NCI-H2196 treated with DMSO at 0.1 percent for 48 hours (cell line): ENCODE data around the gene KCNH5.

ENCODE experiments used
- DNase-seq: peaks from one replicate; lab custom pipeline; 2025; ENCODE audit not compliant: unreplicated experiment; lab: John Stamatoyannopoulos, UW

The KCNH5 gene

DNA sequence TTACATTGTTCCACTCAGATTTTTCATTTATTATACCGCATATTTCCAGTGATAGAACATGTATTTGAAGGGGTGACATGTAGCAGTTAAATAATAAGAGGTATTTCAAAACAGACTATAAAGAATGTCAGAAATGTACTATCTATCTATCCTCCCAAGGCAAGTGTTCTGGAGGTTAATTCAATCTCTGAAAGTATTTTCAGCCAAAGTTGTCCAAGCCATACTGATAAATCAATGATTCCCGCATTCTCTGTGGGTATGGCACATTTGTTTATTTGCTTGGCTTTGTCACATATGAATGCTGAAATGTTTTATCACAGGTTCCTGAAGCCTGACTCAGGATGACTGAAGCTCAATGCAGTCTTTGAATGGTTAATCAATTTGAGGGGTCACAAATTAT, 35.8 kb downstream of the KCNH5 start:
- DNase-seq = no peak

GRCh38 chr14:63006531-63006930, 38.7 kb downstream of the KCNH5 start:
- no peak for DNase-seq

GRCh38 chr14:62994096-62994495, 51.2 kb downstream of the KCNH5 start:
- DNase-seq = no peak

DNA sequence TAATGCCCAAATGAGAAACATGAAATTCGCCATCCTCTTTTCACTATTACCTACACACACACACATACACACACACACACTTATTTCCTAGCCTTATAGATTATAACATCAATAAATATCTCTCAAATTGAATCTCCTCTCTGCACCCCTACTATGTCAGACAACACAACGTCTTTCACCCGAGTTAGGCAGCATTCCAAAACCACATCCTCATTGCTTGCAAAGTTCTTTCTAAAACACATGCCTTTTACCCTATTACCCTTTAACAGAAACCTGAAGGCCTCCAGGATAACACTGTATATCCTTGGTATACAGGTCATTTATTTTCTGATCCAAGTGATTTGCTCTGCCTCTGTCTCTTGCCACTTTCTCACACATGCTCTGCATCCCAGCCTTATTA, 56.3 kb downstream of the KCNH5 start:
- no peak for DNase-seq

DNA sequence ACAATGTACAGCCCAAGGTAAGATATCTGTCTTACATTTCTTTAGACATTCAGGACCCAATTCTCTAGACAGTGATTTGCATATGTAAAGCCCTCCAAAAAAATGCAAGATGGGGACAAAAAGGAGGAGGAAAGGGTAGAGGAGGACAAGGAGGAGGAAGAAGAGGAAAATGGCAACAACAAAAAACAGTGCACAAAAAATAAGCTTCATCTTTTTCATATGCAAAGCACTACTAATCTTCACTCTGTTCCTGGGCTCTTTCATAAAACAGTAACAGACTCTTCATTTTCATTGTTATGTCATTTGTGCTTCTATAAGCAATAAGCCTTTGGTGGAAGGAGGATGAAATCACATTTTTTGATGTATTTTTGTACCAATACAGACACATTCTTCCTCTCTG, 61.4 kb downstream of the KCNH5 start:
- DNase-seq = no peak

- no peak for DNase-seq
Measured at GRCh38 chr14:62980693-62981092, 64.6 kb downstream of the KCNH5 start.

- no peak for DNase-seq
Measured at GRCh38 chr14:62957562-62957961, 87.7 kb downstream of the KCNH5 start.

GRCh38 chr14:62956413-62956812, 88.8 kb downstream of the KCNH5 start:
- no peak for DNase-seq

DNA sequence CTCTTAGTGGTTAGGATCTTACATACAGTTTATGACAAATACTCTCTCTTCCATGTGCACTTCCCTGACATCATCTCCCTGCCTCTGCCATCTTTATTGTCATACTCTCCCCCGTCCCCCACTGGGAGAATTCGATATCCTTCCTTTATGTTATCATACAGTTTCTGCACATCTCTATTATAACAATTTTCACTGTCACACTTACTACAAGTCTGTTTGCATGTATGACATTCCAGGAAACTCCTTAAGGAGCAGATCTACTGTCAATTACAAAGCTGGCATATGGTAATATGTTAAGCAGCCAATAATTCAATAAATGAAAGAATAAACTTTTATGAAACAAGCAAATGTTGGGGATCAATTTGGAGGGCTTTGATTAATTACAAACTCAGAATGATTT, 91.1 kb downstream of the KCNH5 start:
- DNase-seq = no peak

- DNase-seq = no peak
Measured at GRCh38 chr14:62952226-62952625, 93.0 kb downstream of the KCNH5 start.

DNA sequence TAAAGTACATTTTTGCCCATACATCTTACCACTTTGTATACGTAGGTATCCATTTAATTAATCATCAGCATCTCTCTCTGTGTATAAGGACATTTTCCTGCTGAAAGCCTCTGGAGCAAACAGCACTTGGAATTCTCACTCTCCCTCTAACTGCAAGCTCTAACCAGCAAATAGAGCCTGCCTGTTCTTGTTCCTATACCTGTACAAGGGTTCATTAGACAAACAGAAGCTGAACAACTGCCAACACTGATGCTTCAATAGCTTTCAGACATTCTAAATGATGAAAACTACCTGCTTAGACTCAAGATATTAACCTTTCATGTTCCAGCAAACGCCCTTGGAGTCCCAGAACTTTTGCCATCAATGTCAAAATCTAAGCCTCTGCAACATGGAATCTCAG, 98.0 kb downstream of the KCNH5 start:
- DNase-seq = peak; percentile 10

GRCh38 chr14:62946221-62946620, 99.0 kb downstream of the KCNH5 start:
- DNase-seq = no peak

GRCh38 chr14:62943202-62943601, 102.1 kb downstream of the KCNH5 start:
- no peak for DNase-seq

GRCh38 chr14:62939970-62940369, 105.3 kb downstream of the KCNH5 start:
- no peak for DNase-seq

GRCh38 chr14:62938778-62939177, 106.5 kb downstream of the KCNH5 start:
- no peak for DNase-seq

DNA sequence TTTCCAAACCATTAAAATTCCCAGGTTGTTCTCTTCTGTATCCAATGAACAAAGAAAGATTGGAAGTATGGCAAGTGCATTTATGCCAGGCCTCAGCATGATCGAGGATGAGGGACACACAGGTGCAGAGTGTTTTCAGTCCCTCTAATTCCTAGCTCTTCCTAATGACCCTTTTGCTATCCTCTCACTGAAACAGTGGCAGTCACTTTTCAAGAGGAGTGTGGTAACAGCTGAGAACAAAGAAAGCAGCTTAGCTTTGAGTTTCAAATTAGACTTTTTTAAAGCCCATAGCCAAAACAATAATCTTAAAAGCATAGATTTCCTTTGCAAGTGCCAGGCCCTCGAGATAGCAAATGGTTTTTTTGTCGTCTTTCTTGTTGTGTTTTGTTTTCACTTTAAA, 110.8 kb downstream of the KCNH5 start:
- no peak for DNase-seq

- no peak for DNase-seq
Measured at GRCh38 chr14:62921466-62921865, 123.8 kb downstream of the KCNH5 start.

- no peak for DNase-seq
Measured at GRCh38 chr14:62916551-62916950, 128.7 kb downstream of the KCNH5 start.

- DNase-seq = no peak
Measured at GRCh38 chr14:62914873-62915272, 130.4 kb downstream of the KCNH5 start.

DNA sequence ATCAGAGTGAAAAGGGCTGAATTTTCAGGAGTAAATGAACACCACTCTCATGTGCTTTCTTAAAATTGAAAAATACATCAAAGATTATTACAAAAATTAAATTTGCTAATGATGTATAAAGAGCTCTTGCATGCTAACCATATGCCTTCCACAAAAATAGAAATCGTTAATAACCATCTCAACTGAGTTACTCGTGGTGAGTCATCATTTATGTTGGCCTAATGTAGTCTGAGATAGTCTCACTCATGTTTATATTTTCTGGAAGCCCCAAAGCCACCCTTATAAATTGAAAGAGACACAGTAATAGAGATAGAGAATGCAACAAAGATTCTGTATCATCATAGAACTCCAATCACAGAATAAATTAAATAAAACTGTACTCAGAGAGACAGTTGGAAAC, 131.2 kb downstream of the KCNH5 start:
- no peak for DNase-seq

DNA sequence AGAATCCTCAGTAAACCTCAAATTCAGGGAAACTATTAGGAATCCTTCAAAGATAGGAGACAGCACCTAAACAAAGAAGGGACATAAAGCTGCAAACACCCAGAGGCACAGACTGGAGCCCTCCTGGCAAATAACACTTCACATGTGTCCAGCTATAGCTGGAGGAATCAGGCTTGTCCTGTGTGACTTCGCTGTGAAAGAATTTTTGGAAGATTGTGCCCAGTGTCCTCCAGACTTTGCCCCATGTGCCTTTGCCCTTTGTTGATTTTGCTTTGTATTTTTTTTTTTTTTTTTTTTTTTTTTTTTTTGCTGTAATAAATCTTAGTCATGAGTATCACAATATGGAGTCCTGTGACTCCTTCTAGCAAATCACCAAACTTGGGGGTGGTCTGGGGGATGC, 136.8 kb downstream of the KCNH5 start:
- DNase-seq = no peak

- no peak for DNase-seq
Measured at GRCh38 chr14:62905566-62905965, 139.7 kb downstream of the KCNH5 start.

GRCh38 chr14:62897771-62898170, 147.5 kb downstream of the KCNH5 start:
- no peak for DNase-seq

GRCh38 chr14:62896932-62897456, 148.3 kb downstream of the KCNH5 start:
- DNase-seq = no peak
